Skeletal muscle satellite cell (primary cell): ENCODE results near the gene CENPK.

Source experiments
- H3K27me3 ChIP-seq: 2 replicates; pipeline ENCODE4 v1.7.0; 2013; ENCODE audit warnings: low read length; ENCODE audit not compliant: control insufficient read depth, insufficient read depth
- H3K36me3 ChIP-seq: 2 replicates; pipeline ENCODE4 v1.7.0; 2013; ENCODE audit warnings: mild to moderate bottlenecking, control low read depth, low read length; ENCODE audit not compliant: insufficient read depth
- H3K4me1 ChIP-seq: 2 replicates; pipeline ENCODE4 v1.7.0; 2013; ENCODE audit warnings: low read length; ENCODE audit not compliant: control insufficient read depth, insufficient read depth
- H3K4me2 ChIP-seq: 2 replicates; pipeline ENCODE4 v1.7.0; 2013; ENCODE audit warnings: mild to moderate bottlenecking, low read length
- H3K4me3 ChIP-seq: 2 replicates; pipeline ENCODE4 v1.7.0; 2013; ENCODE audit warnings: low read length
- H3K9ac ChIP-seq: 2 replicates; pipeline ENCODE4 v1.7.0; 2013; ENCODE audit warnings: mild to moderate bottlenecking, low read depth, low read length, moderate library complexity
- H3K9me3 ChIP-seq: replicated peaks from 2 replicates; pipeline ENCODE4 v1.7.0; 2013; ENCODE audit warnings: mild to moderate bottlenecking, control low read depth, low read length

The CENPK gene

DNA sequence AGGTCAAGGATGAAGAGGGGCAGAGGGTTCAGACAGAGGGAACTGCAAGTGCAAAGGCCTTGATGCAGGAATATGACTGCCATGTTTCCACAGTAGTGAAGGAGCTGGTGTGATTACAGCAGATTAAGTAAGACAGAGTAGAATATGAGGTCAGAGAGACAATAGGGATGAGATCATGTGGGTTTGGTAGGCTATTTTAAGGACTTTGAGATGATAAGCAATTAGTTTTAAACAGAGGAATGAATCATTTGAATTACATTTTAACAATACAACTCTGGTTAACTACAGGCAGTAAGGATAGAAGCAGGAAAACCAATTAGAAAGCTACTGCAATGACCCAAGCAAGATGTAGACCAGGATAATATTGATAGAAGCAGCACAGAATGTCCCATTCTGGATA lies 7.7 kb downstream of the CENPK start:
- no peaks in the 10 kb centered on the region for H3K27me3 ChIP-seq
- no peaks in the 10 kb centered on the region for H3K4me1 ChIP-seq
- H3K9me3 ChIP-seq, result no peaks in the 10 kb centered on the region
- no peak overlapping the region for H3K9ac ChIP-seq
- no peak overlapping the region for H3K4me3 ChIP-seq
- H3K36me3 ChIP-seq, result peaks cover 8% of the 10 kb centered on the region
- no peak overlapping the region for H3K4me2 ChIP-seq

DNA sequence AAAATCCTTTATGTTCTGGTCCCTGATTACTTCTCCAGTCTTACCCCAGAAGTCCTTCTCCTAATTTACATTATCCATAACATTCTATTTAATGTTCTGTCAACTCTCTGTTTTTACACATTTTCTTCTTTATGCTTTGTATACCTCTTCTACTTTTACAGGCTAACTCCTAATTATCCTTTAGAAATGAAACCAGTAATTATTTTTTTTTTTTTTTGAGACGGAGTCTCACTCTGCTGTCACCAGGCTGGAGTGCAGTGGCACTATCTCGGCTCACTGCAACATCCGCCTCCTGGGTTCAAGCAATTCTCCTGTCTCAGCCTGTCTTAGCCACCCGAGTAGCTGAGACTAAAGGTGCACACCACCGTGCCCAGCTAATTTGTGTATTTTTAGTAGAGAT lies 9.0 kb downstream of the CENPK start:
- Histone ChIP-seq H3K36me3 (peaks cover 15% of the 10 kb centered on the region), H3K27me3 (no peaks in the 10 kb centered on the region), H3K4me3 (no peak overlapping the region)

DNA sequence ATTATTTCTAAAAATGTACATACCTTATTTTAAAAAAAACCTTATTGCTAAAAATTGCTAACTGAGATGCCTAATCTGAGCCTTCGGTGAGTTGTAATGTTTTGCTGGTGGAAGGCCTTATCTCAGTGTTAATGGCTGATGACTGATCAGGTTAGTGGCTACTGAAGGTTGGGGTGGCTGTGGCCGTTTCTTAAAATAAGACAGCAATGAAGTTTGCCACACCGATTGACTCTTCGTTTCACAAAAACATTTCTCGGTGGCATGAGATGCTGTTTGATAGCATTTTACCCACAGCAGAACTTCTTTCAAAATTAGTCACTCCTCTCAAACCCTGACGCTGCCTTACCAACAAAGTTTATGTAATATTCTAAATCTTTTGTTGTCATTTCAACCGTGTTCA lies 14.7 kb downstream of the CENPK start:
- no peak overlapping the region for H3K4me3 ChIP-seq
- H3K9me3 ChIP-seq, result no peaks in the 10 kb centered on the region
- H3K9ac ChIP-seq, result no peak overlapping the region
- no peaks in the 10 kb centered on the region for H3K4me1 ChIP-seq
- peaks cover 14% of the 10 kb centered on the region for H3K36me3 ChIP-seq
- no peaks in the 10 kb centered on the region for H3K27me3 ChIP-seq
- H3K4me2 ChIP-seq, result no peak overlapping the region

More for the DNA sequence above, 9.0 kb downstream of the CENPK start:
- H3K9me3 ChIP-seq, result no peaks in the 10 kb centered on the region
- no peak overlapping the region for H3K4me2 ChIP-seq
- no peak overlapping the region for H3K9ac ChIP-seq
- no peaks in the 10 kb centered on the region for H3K4me1 ChIP-seq

DNA sequence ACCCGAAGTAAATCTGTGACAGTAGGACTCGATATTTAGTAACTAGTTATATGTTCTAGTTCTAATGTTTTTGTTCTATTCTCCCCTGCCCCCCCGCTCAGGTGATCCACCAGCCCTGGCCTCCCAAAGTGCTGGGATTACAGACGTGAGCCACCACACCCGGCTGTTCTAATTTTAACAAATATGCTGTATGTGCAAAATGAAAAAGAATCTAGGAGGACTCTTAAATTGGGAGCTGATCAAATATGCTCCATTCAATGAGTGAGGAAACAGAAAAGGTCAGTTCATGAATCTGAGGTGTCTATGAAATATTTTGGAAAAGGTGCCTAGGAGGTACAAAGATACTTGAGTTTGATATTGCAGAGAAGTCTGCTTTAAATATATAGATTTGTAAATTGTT lies 16.8 kb downstream of the CENPK start:
- Histone ChIP-seq H3K4me2 (no peak overlapping the region), H3K36me3 (peaks cover 20% of the 10 kb centered on the region), H3K9ac (no peak overlapping the region), H3K4me3 (no peak overlapping the region), H3K9me3 (no peaks in the 10 kb centered on the region), H3K4me1 (no peaks in the 10 kb centered on the region), H3K27me3 (no peaks in the 10 kb centered on the region)

DNA sequence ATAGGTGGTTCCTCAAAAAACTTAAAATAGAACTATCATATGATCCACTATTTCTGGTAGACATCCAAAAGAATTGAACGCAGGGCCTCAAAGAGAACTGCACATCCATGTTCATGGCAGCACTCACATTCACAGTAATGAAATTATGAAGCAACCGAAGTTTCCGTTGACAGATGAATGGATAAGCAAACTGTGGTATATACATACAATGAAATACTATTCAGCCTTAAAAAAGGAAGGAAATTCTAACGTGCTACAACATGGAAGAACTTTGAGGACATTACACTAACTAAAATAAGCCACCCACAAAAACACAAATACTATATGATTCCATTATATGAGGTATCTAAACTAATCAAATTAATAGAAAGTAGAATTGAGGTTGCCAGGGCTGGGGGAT lies 18.5 kb downstream of the CENPK start:
- H3K9ac ChIP-seq, result no peak overlapping the region
- H3K9me3 ChIP-seq, result no peaks in the 10 kb centered on the region
- H3K4me2 ChIP-seq, result no peak overlapping the region
- H3K4me3 ChIP-seq, result no peak overlapping the region
- peaks cover 20% of the 10 kb centered on the region for H3K36me3 ChIP-seq
- H3K27me3 ChIP-seq, result no peaks in the 10 kb centered on the region
- no peaks in the 10 kb centered on the region for H3K4me1 ChIP-seq

DNA sequence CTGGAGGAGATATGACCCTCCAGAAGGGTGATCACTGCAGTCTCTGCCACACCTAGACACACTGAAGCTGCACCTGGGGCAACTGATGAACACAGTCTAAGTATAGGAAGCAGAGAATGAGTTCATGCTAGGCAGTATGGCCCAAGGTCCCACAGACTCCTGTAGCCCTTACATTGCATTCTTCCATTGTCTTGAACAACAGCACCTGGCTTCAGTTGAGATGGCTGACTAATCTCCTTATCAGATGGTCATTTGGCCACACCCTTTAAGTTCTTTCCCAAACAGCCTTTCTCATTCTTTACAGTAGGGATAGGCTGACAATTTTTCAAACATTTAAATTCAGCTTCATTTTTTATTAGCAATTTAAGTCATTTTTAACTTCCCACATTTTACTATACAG lies 23.1 kb downstream of the CENPK start:
- Histone ChIP-seq H3K4me1 (peaks cover 9% of the 10 kb centered on the region), H3K27me3 (no peaks in the 10 kb centered on the region), H3K9ac (no peak overlapping the region), H3K4me2 (no peak overlapping the region), H3K9me3 (no peaks in the 10 kb centered on the region), H3K36me3 (peaks cover 15% of the 10 kb centered on the region), H3K4me3 (no peak overlapping the region)

DNA sequence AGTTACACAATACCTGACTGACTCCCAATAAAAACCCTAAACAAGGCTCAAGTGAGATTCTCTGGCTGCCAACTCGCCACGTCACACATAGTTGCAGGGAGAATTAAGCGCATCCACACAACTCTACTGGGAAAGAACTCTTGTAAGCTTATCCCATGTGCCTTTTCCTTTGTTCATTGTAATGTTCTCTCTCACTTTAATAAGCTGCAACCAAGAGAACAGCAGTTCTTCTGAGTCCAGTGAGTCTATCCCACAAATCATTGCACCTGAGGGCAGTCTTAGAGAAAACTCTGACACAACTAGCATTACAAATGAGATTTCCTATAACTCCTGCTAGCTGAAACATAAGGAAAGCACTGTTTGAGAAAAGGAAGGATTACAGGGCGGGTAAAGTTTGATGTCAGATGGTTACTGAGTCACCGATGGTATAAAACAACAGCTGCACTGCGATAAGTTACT lies 27.4 kb downstream of the CENPK start:
- Histone ChIP-seq H3K36me3 (peaks cover 8% of the 10 kb centered on the region), H3K4me2 (peak overlapping the region; percentile 20), H3K27me3 (no peaks in the 10 kb centered on the region), H3K4me1 (peaks cover 9% of the 10 kb centered on the region), H3K9ac (peak overlapping the region; percentile 4), H3K4me3 (peak overlapping the region; percentile 40), H3K9me3 (no peaks in the 10 kb centered on the region)

DNA sequence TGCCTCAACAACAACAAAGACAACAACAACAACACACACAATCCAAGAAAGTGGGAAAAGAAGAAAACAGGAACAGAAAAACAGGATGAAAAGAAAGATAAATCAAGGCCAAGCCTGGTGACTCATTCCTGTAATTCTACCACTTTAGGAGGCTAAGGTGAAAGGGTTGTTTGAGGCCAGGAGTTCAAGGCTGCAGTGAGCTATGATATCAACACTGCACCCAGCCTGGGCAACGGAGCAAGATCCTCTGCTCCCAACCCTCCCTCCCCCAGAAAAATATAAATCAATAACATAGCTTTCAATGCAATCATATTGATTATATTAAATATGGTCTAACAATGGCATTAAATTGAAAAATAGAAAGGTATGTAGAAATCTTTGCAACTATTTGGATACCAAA lies 32.1 kb downstream of the CENPK start:
- Histone ChIP-seq H3K4me3 (no peak overlapping the region), H3K9me3 (no peaks in the 10 kb centered on the region), H3K4me2 (no peak overlapping the region), H3K4me1 (peaks cover 5% of the 10 kb centered on the region), H3K9ac (no peak overlapping the region), H3K36me3 (no peaks in the 10 kb centered on the region), H3K27me3 (no peaks in the 10 kb centered on the region)

DNA sequence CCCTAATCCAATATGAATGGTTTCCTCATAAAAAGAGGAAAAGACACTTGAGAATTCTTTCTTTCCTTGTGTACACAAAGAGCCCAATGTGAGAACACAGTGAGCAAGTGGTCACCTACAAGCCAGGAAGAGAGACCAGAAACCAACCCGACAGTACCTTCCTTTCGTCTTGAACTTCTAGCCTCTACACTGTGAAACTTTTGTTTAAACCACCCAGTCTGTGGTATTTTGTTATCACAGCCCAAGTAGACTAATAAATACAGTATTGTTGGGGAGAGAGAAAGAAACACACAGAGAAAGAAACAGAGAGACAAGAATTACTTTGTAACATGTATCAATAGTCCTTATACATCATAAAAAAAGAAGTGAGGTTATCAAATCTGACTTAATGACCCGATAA lies 37.2 kb downstream of the CENPK start:
- no peak overlapping the region for H3K4me3 ChIP-seq
- no peaks in the 10 kb centered on the region for H3K36me3 ChIP-seq
- H3K4me1 ChIP-seq, result no peaks in the 10 kb centered on the region
- H3K27me3 ChIP-seq, result no peaks in the 10 kb centered on the region
- H3K4me2 ChIP-seq, result no peak overlapping the region
- no peaks in the 10 kb centered on the region for H3K9me3 ChIP-seq
- no peak overlapping the region for H3K9ac ChIP-seq

DNA sequence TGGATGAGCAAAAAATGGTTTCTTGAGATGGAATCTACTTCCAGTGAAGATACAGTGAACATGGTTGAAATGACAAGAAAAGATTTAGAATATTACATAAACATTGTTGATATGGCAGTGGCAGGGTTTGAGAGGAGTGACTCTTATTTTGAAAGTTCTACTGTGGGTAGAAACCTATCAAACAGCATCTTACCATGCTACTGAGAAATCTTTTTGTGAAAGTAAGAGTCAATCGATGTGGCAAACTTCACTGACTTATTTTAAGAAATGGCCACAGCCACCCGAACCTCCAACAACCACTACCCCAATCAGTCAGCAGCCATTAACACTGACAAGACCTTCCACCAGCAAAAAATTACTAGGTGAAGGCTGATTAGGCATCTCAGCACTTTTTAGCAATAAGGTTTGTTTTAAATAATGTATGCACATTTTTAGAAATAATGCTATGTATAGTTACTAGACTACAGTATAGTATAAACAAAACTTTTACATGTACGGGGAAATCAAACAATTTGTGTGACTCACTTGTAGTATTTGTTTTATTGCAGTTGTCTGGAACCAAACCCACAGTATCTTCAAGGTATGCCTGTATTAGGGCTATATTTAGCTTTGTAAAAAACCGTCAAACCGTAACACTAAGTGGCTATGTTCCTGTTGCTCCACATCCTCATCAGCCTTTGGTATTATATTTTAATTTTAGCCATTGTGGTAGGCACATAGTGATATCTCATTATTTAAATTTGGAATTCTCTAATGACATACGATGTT lies 50.6 kb downstream of the CENPK start:
- H3K4me2 ChIP-seq, result no peak overlapping the region
- no peaks in the 10 kb centered on the region for H3K9me3 ChIP-seq
- peaks cover 2% of the 10 kb centered on the region for H3K4me1 ChIP-seq
- no peaks in the 10 kb centered on the region for H3K27me3 ChIP-seq
- H3K36me3 ChIP-seq, result no peaks in the 10 kb centered on the region
- no peak overlapping the region for H3K4me3 ChIP-seq
- no peak overlapping the region for H3K9ac ChIP-seq

DNA sequence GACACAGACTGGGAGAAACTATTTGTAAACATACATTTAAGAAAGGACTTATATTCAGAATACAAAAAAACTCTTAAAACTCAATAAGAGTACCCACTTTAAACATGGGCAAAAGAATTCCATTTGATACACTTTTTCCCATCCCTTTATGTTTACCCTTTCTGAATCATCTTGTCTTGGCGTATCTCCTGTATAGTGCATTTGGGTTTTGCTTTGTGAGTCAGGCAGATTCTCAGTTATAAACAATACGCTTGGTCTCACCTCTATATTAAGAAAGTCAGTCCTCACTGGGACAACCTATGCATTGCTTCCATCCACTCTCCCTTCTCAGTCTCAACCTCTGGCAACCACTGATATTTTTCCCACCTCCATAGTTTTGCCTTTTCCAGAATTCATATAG lies 54.0 kb downstream of the CENPK start:
- no peaks in the 10 kb centered on the region for H3K9me3 ChIP-seq
- H3K36me3 ChIP-seq, result no peaks in the 10 kb centered on the region
- no peak overlapping the region for H3K9ac ChIP-seq
- H3K4me3 ChIP-seq, result no peak overlapping the region
- H3K4me1 ChIP-seq, result peaks cover 10% of the 10 kb centered on the region
- H3K27me3 ChIP-seq, result no peaks in the 10 kb centered on the region
- H3K4me2 ChIP-seq, result no peak overlapping the region

DNA sequence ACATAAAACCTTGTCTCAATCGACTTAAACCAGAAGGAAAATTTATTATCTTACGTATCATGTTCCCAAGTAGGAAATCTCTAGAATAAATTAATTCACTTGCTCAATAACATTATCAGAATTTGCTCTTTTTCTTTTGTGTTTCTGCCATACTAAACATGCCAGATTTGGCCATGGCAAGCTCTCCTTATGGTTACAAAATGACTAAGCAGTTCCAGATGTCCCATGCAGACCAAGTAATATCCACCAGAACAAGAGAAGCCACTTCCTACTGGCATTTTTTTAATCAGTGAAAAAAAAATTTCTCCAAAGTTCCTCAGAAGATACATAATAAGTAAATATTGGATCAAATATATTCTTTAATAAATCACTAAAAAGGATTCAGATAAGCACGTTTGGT lies 56.0 kb downstream of the CENPK start:
- Histone ChIP-seq H3K27me3 (no peaks in the 10 kb centered on the region), H3K4me2 (peak overlapping the region; percentile 49), H3K9me3 (no peaks in the 10 kb centered on the region), H3K9ac (peak overlapping the region; percentile 48), H3K36me3 (no peaks in the 10 kb centered on the region), H3K4me1 (peaks cover 10% of the 10 kb centered on the region), H3K4me3 (no peak overlapping the region)
